ENCODE measurements around the gene IGFLR1. TPM values are rescaled to one million over a fixed set of nuclear protein-coding genes. Genes with fewer than 3 reads are reported as not detected.

Gene IGFLR1
- total and polyA plus RNA-seq, 9 of the 15 experiments (the other 6 are each of a cell fraction or from before 2014, with no cell fraction given), result 1.0 to 14.3 (median 4.6) TPM

DNA sequence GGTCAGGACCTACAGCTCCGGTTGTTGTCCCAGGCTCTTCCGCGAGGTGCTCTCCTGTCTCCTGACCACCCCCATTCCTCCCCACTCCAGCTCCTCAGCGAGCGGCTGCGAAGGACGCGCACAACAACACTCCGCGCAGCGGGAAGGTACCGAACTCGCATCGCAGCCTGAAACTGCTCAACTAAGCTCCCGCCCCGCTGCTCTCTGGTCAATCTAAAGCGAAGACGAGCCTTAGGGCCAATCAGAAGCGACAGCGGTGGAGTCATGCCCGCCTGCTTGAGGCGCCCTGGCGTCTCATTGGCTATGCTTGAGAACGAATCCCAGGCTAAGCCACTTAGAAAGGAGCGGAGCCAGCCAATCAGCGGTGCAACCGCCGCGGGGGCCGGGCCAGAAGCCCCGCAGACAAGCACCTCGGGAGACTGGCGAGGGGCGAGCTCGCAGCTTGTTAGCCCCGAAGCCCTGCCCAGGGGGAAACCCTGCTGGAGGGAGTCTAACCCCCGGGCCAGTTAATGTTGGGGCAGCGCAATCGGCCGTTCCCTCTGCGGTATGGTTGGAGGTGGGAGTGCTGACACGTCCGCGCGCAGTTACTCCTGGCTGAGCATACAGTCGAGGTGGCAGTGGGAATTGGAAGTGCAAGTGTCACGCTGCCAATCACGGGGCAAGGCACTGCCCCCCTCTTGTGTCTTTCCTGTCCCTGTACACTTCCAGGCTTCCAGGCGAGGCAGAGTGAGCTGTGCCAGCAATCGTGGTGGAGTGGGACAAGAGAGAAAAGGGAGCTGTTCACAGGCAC is 39.8 kb downstream of the IGFLR1 start (continued):
- TF ChIP-seq SMAD1 (IDR thresholded peaks at IDR 0.05; ENCODE audit: low read depth, low read length, partially characterized antibody), result no peak
- TF ChIP-seq, protein P1, sequence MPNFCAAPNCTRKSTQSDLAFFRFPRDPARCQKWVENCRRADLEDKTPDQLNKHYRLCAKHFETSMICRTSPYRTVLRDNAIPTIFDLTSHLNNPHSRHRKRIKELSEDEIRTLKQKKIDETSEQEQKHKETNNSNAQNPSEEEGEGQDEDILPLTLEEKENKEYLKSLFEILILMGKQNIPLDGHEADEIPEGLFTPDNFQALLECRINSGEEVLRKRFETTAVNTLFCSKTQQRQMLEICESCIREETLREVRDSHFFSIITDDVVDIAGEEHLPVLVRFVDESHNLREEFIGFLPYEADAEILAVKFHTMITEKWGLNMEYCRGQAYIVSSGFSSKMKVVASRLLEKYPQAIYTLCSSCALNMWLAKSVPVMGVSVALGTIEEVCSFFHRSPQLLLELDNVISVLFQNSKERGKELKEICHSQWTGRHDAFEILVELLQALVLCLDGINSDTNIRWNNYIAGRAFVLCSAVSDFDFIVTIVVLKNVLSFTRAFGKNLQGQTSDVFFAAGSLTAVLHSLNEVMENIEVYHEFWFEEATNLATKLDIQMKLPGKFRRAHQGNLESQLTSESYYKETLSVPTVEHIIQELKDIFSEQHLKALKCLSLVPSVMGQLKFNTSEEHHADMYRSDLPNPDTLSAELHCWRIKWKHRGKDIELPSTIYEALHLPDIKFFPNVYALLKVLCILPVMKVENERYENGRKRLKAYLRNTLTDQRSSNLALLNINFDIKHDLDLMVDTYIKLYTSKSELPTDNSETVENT (CRISPR knock-in tag; IDR thresholded peaks at IDR 0.05), result peak; percentile 24; the same call in 1 of the 2 replicates
- no peak for TF ChIP-seq RCOR1 (IDR thresholded peaks at IDR 0.05; ENCODE audit: borderline replicate concordance in 1 of 2, low read depth in 2 of 2, low read length in 2 of 2)
- no peak for TF ChIP-seq MCM2 (IDR thresholded peaks at IDR 0.05; ENCODE audit: low read depth)
- TF ChIP-seq, protein P2, sequence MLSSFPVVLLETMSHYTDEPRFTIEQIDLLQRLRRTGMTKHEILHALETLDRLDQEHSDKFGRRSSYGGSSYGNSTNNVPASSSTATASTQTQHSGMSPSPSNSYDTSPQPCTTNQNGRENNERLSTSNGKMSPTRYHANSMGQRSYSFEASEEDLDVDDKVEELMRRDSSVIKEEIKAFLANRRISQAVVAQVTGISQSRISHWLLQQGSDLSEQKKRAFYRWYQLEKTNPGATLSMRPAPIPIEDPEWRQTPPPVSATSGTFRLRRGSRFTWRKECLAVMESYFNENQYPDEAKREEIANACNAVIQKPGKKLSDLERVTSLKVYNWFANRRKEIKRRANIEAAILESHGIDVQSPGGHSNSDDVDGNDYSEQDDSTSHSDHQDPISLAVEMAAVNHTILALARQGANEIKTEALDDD (IDR thresholded peaks at IDR 0.05), result no peak
- no peak for TF ChIP-seq PRPF4 (IDR thresholded peaks at IDR 0.05; ENCODE audit: insufficient read depth, low read depth, low read length, poor library complexity, severe bottlenecking)
- TF ChIP-seq, protein P3, sequence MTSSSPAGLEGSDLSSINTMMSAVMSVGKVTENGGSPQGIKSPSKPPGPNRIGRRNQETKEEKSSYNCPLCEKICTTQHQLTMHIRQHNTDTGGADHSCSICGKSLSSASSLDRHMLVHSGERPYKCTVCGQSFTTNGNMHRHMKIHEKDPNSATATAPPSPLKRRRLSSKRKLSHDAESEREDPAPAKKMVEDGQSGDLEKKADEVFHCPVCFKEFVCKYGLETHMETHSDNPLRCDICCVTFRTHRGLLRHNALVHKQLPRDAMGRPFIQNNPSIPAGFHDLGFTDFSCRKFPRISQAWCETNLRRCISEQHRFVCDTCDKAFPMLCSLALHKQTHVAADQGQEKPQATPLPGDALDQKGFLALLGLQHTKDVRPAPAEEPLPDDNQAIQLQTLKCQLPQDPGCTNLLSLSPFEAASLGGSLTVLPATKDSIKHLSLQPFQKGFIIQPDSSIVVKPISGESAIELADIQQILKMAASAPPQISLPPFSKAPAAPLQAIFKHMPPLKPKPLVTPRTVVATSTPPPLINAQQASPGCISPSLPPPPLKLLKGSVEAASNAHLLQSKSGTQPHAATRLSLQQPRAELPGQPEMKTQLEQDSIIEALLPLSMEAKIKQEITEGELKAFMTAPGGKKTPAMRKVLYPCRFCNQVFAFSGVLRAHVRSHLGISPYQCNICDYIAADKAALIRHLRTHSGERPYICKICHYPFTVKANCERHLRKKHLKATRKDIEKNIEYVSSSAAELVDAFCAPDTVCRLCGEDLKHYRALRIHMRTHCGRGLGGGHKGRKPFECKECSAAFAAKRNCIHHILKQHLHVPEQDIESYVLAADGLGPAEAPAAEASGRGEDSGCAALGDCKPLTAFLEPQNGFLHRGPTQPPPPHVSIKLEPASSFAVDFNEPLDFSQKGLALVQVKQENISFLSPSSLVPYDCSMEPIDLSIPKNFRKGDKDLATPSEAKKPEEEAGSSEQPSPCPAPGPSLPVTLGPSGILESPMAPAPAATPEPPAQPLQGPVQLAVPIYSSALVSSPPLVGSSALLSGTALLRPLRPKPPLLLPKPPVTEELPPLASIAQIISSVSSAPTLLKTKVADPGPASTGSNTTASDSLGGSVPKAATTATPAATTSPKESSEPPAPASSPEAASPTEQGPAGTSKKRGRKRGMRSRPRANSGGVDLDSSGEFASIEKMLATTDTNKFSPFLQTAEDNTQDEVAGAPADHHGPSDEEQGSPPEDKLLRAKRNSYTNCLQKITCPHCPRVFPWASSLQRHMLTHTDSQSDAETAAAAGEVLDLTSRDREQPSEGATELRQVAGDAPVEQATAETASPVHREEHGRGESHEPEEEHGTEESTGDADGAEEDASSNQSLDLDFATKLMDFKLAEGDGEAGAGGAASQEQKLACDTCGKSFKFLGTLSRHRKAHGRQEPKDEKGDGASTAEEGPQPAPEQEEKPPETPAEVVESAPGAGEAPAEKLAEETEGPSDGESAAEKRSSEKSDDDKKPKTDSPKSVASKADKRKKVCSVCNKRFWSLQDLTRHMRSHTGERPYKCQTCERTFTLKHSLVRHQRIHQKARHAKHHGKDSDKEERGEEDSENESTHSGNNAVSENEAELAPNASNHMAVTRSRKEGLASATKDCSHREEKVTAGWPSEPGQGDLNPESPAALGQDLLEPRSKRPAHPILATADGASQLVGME (CRISPR knock-in tag; IDR thresholded peaks at IDR 0.05), result no peak
- no peak for TF ChIP-seq ELF2 (CRISPR knock-in tag; IDR thresholded peaks at IDR 0.05)
- TF ChIP-seq FOXA1 (IDR thresholded peaks at IDR 0.05; ENCODE audit: borderline replicate concordance), result no peak
- TF ChIP-seq ZNF444 (CRISPR knock-in tag; IDR thresholded peaks at IDR 0.05), result no peak
- TF ChIP-seq, protein P4, sequence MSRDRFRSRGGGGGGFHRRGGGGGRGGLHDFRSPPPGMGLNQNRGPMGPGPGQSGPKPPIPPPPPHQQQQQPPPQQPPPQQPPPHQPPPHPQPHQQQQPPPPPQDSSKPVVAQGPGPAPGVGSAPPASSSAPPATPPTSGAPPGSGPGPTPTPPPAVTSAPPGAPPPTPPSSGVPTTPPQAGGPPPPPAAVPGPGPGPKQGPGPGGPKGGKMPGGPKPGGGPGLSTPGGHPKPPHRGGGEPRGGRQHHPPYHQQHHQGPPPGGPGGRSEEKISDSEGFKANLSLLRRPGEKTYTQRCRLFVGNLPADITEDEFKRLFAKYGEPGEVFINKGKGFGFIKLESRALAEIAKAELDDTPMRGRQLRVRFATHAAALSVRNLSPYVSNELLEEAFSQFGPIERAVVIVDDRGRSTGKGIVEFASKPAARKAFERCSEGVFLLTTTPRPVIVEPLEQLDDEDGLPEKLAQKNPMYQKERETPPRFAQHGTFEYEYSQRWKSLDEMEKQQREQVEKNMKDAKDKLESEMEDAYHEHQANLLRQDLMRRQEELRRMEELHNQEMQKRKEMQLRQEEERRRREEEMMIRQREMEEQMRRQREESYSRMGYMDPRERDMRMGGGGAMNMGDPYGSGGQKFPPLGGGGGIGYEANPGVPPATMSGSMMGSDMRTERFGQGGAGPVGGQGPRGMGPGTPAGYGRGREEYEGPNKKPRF (IDR thresholded peaks at IDR 0.05; ENCODE audit: low read depth, low read length), result no peak
- TF ChIP-seq POLR2AphosphoS5 (IDR thresholded peaks at IDR 0.05; ENCODE audit: control insufficient read depth, insufficient read depth, low read depth, low read length), result no peak
- no peak for TF ChIP-seq HMG20A (CRISPR knock-in tag; conservative IDR thresholded peaks at IDR 0.05)
- no peak for TF ChIP-seq ETV5 (CRISPR knock-in tag; IDR thresholded peaks at IDR 0.05; ENCODE audit: low read depth)
